Measurements from ENCODE around the gene RFXANK. TPM values are rescaled to one million over a fixed set of nuclear protein-coding genes. Genes with fewer than 3 reads are reported as not detected.

The RFXANK gene
- total and polyA plus RNA-seq, 9 of the 15 experiments (the other 6 are each of a cell fraction or from before 2014, with no cell fraction given) = 68.6 to 181 (median 150) TPM

- TF ChIP-seq HBP1 (CRISPR knock-in tag; IDR thresholded peaks at IDR 0.05) = no peak
- 0 out of 4 replicates have a peak, but pooled peaks of 1 of the 2 experiments have one; percentile 7 for TF ChIP-seq RCOR1 (IDR thresholded peaks at IDR 0.05; ENCODE audit: borderline replicate concordance in 1 of 2, low read depth in 2 of 2, low read length in 2 of 2)
- TF ChIP-seq, protein P1, sequence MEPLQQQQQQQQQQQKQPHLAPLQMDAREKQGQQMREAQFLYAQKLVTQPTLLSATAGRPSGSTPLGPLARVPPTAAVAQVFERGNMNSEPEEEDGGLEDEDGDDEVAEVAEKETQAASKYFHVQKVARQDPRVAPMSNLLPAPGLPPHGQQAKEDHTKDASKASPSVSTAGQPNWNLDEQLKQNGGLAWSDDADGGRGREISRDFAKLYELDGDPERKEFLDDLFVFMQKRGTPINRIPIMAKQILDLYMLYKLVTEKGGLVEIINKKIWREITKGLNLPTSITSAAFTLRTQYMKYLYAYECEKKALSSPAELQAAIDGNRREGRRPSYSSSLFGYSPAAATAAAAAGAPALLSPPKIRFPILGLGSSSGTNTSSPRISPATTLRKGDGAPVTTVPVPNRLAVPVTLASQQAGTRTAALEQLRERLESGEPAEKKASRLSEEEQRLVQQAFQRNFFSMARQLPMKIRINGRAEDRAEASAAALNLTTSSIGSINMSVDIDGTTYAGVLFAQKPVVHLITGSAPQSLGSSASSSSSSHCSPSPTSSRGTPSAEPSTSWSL (CRISPR knock-in tag; IDR thresholded peaks at IDR 0.05; ENCODE audit: borderline replicate concordance) = no peak
- no peak for TF ChIP-seq TCF7 (IDR thresholded peaks at IDR 0.05; ENCODE audit: borderline replicate concordance)
- TF ChIP-seq STAG1 (CRISPR knock-in tag; IDR thresholded peaks at IDR 0.05; ENCODE audit: borderline replicate concordance) = peak; percentile 90; the same call in 1 of the 2 replicates
- TF ChIP-seq PHF20 (IDR thresholded peaks at IDR 0.05; ENCODE audit: partially characterized antibody) = peak; percentile 59
- no peak for TF ChIP-seq HMG20A (CRISPR knock-in tag; conservative IDR thresholded peaks at IDR 0.05)
- no peak for TF ChIP-seq TAF1 (IDR thresholded peaks at IDR 0.05; ENCODE audit: control insufficient read depth, extremely low read depth, insufficient read depth, low read length, severe bottlenecking)
These were observed 46.1 kb upstream of the RFXANK start (continued) for GRCh38 chr19:19145684-19146608.

Measured in K562 (cell line).